AG08395 (cell line): ENCODE measurements around the gene COL5A3.
A peak's percentile ranks its signal among the peaks of the same experiment; 100 is the strongest.

Source experiments
- DNase-seq: peaks from one replicate; pipeline ENCODE4 v3.0.0; 2012; ENCODE audit warnings: mixed read lengths, low spot score

COL5A3 gene

GRCh38 chr19:10010939-10011338 is 635 bp upstream of the COL5A3 start:
- no peak for DNase-seq

- no peak for DNase-seq
Measured at GRCh38 chr19:10009714-10010224, 535 bp downstream of the COL5A3 start.

GRCh38 chr19:10008184-10008765 is 2.0 kb downstream of the COL5A3 start:
- no peak for DNase-seq

GRCh38 chr19:10007371-10008183 is 2.7 kb downstream of the COL5A3 start:
- DNase-seq: peak; percentile 61

GRCh38 chr19:10006752-10007323 is 3.5 kb downstream of the COL5A3 start:
- DNase-seq: no peak

- DNase-seq: peak; percentile 74
Measured at GRCh38 chr19:10006335-10006708, 4.0 kb downstream of the COL5A3 start.

- no peak for DNase-seq
Measured at GRCh38 chr19:10005632-10006334, 4.5 kb downstream of the COL5A3 start.

- no peak for DNase-seq
Measured at GRCh38 chr19:10004617-10005016, 5.7 kb downstream of the COL5A3 start.

GRCh38 chr19:10003271-10003670 is 7.0 kb downstream of the COL5A3 start:
- DNase-seq: no peak

GRCh38 chr19:10001899-10002298 is 8.4 kb downstream of the COL5A3 start:
- no peak for DNase-seq

GRCh38 chr19:10000171-10000826 is 10.0 kb downstream of the COL5A3 start:
- DNase-seq: peak; percentile 87

GRCh38 chr19:9996541-9996940 is 13.8 kb downstream of the COL5A3 start:
- DNase-seq: no peak

GRCh38 chr19:9995999-9996398 is 14.3 kb downstream of the COL5A3 start:
- no peak for DNase-seq

GRCh38 chr19:9995084-9995483 is 15.2 kb downstream of the COL5A3 start:
- no peak for DNase-seq

- DNase-seq: no peak
Measured at GRCh38 chr19:9991425-9992191, 18.7 kb downstream of the COL5A3 start.

GRCh38 chr19:9989504-9989903 is 20.8 kb downstream of the COL5A3 start:
- DNase-seq: no peak

GRCh38 chr19:9986787-9987281 is 23.5 kb downstream of the COL5A3 start:
- DNase-seq: peak; percentile 79

GRCh38 chr19:9981406-9982260 is 28.7 kb downstream of the COL5A3 start:
- no peak for DNase-seq

- no peak for DNase-seq
Measured at GRCh38 chr19:9972103-9972502, 38.2 kb downstream of the COL5A3 start.
